ENCODE results near the gene LRRC8D.

LRRC8D gene

GRCh38 chr1:89834083-89834704 is 13.4 kb downstream of the LRRC8D start:
- DNase-seq, result no peak

GRCh38 chr1:89836252-89837035 is 15.6 kb downstream of the LRRC8D start:
- DNase-seq, result no peak

GRCh38 chr1:89837036-89837481 is 16.2 kb downstream of the LRRC8D start:
- DNase-seq, result no peak

- no peak for DNase-seq
Observed at GRCh38 chr1:89837510-89837909, 16.7 kb downstream of the LRRC8D start.

GRCh38 chr1:89839516-89839915 is 18.7 kb downstream of the LRRC8D start:
- DNase-seq, result no peak

- no peak for DNase-seq
Observed at GRCh38 chr1:89841507-89841906, 20.7 kb downstream of the LRRC8D start.

GRCh38 chr1:89842567-89843272 is 21.9 kb downstream of the LRRC8D start:
- no peak for DNase-seq

- peak; percentile 67 for DNase-seq
Observed at GRCh38 chr1:89843273-89844130, 22.7 kb downstream of the LRRC8D start.

- DNase-seq, result no peak
Observed at GRCh38 chr1:89844241-89844807, 23.5 kb downstream of the LRRC8D start.

GRCh38 chr1:89844860-89845259 is 24.0 kb downstream of the LRRC8D start:
- no peak for DNase-seq

GRCh38 chr1:89847191-89847729 is 26.4 kb downstream of the LRRC8D start:
- DNase-seq, result no peak

GRCh38 chr1:89850844-89851415 is 30.1 kb downstream of the LRRC8D start:
- no peak for DNase-seq

- no peak for DNase-seq
Observed at GRCh38 chr1:89854140-89854539, 33.3 kb downstream of the LRRC8D start.

- DNase-seq, result no peak
Observed at GRCh38 chr1:89855413-89856123, 34.7 kb downstream of the LRRC8D start.

- no peak for DNase-seq
Observed at GRCh38 chr1:89863165-89863830, 42.5 kb downstream of the LRRC8D start.

GRCh38 chr1:89865498-89866382 is 44.9 kb downstream of the LRRC8D start:
- DNase-seq, result no peak

GRCh38 chr1:89866568-89866967 is 45.7 kb downstream of the LRRC8D start:
- no peak for DNase-seq

GRCh38 chr1:89870998-89871397 is 50.2 kb downstream of the LRRC8D start:
- DNase-seq, result no peak

GRCh38 chr1:89871768-89872473 is 51.1 kb downstream of the LRRC8D start:
- DNase-seq, result no peak
